Mucosa of rectum (tissue), 2 donors: ENCODE data around the gene TOB1.

Experiments used
- H3K27ac ChIP-seq, 2 donors: one replicate each; pipeline ENCODE4 v1.7.0; 2013; ENCODE audit warnings: inconsistent platforms in 2 of 2, low read depth in 2 of 2, low read length in 2 of 2
- H3K27me3 ChIP-seq, 2 donors: one replicate each; pipeline ENCODE4 v1.7.0; 2013; ENCODE audit warnings: low read length in 2 of 2; ENCODE audit not compliant: control insufficient read depth in 2 of 2, insufficient read depth in 2 of 2
- H3K36me3 ChIP-seq, 2 donors: one replicate each; pipeline ENCODE4 v1.7.0; 2013; ENCODE audit warnings: low read length in 2 of 2; ENCODE audit not compliant: control insufficient read depth in 2 of 2, insufficient read depth in 2 of 2
- H3K4me1 ChIP-seq, 2 donors: one replicate each; pipeline ENCODE4 v1.7.0; 2013; ENCODE audit warnings: low read length in 2 of 2, mild to moderate bottlenecking in 1 of 2; ENCODE audit not compliant: control insufficient read depth in 2 of 2, insufficient read depth in 2 of 2
- H3K4me3 ChIP-seq, 2 donors: one replicate each; pipeline ENCODE4 v1.7.0; 2013; ENCODE audit warnings: low read length in 2 of 2
- H3K9ac ChIP-seq, 2 donors: one replicate each; pipeline ENCODE4 v1.7.0; 2013; ENCODE audit warnings: low read length in 2 of 2, low read depth in 1 of 2, mild to moderate bottlenecking in 1 of 2
- H3K9me3 ChIP-seq, 2 donors: one replicate each; pipeline ENCODE4 v1.7.0; 2013; ENCODE audit warnings: low read length in 2 of 2; ENCODE audit not compliant: control insufficient read depth in 2 of 2
- donor health status: healthy.
- donor health status: Normal muscosa, but diverticular disease.

TOB1 gene

GRCh38 chr17:50905460-50905803 lies 39.3 kb upstream of the TOB1 start:
- no peaks in the 10 kb centered on the region for H3K36me3 ChIP-seq
- H3K27me3 ChIP-seq: no peaks in the 10 kb centered on the region
- peak overlapping the region; percentile 53 to 54 for H3K9ac ChIP-seq
- no peaks in the 10 kb centered on the region for H3K9me3 ChIP-seq
- H3K4me3 ChIP-seq: no peak overlapping the region
- H3K27ac ChIP-seq: peak overlapping the region; percentile 72 to 87
- peaks cover 27 to 28% of the 10 kb centered on the region in 2 donors for H3K4me1 ChIP-seq

DNA sequence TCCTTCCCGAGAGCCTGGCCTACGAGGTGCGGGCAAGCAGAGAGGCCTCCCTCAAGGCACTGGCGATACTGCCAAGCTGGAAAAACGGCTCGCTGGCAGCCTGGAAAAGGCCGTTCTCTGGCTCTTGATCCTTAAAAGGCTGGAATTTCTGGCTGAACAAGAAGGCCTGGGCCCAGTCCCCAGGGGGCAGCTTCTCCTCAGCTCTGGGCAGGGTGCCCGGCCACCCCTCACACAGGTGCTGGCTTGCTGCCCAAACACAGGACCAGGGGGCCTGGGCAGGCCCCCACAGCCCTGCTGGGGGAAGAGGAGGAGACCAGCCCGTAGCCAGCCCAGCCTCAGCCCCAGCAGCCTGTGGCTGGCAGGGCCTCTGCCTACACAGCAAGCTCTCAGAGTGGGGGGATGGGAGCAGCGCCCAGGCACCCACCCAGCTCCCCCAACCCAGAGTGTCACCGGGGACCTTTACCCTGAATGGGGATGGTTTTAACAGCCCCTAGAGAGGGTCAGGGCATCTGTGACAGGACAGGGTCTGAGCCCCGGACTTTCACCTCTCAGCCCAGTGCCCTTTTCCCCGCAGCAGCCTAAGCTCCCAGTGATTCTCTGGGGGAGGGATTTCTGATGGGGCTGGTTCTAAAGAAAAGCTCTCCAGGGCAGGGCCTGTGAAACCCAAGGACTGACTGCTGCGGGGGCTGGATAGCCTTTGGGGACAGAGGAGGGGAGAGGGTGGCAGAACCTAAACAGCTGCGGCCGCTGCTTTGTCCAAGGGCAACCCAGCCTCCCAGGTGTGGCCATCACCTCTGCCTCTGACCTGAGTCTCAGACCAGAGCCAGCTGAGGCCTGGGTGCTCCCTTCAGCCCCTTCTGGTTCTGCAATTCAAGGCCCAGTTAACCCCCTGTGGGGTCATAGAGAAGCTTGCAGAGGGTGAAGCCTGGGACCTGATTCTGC lies 38.6 kb upstream of the TOB1 start:
- Histone ChIP-seq H3K9me3 (no peaks in the 10 kb centered on the region), H3K4me3 (peak overlapping the region in 1 of 2 donors; percentile 16)

GRCh38 chr17:50903604-50904517 lies 37.7 kb upstream of the TOB1 start:
- H3K27me3 ChIP-seq: no peaks in the 10 kb centered on the region
- H3K36me3 ChIP-seq: no peaks in the 10 kb centered on the region
- peak overlapping the region; percentile 72 to 87 for H3K27ac ChIP-seq
- no peaks in the 10 kb centered on the region for H3K9me3 ChIP-seq
- H3K4me1 ChIP-seq: peaks cover 24 to 27% of the 10 kb centered on the region in 2 donors
- H3K4me3 ChIP-seq: peak overlapping the region in 1 of 2 donors; percentile 16
- peak overlapping the region; percentile 43 to 53 for H3K9ac ChIP-seq

More for the DNA sequence above, 38.6 kb upstream of the TOB1 start:
- H3K9ac ChIP-seq: peak overlapping the region; percentile 53 to 54
- H3K36me3 ChIP-seq: no peaks in the 10 kb centered on the region
- peaks cover 27 to 28% of the 10 kb centered on the region in 2 donors for H3K4me1 ChIP-seq
- no peaks in the 10 kb centered on the region for H3K27me3 ChIP-seq
- peak overlapping the region; percentile 72 to 87 for H3K27ac ChIP-seq

GRCh38 chr17:50902372-50903353 lies 36.5 kb upstream of the TOB1 start:
- no peaks in the 10 kb centered on the region for H3K27me3 ChIP-seq
- no peak overlapping the region for H3K27ac ChIP-seq
- no peak overlapping the region for H3K4me3 ChIP-seq
- no peaks in the 10 kb centered on the region for H3K9me3 ChIP-seq
- H3K9ac ChIP-seq: no peak overlapping the region
- peaks cover 24 to 27% of the 10 kb centered on the region in 2 donors for H3K4me1 ChIP-seq
- H3K36me3 ChIP-seq: no peaks in the 10 kb centered on the region

- Histone ChIP-seq H3K9ac (no peak overlapping the region), H3K36me3 (no peaks in the 10 kb centered on the region), H3K4me3 (no peak overlapping the region), H3K4me1 (peaks cover 21 to 23% of the 10 kb centered on the region in 2 donors), H3K9me3 (no peaks in the 10 kb centered on the region), H3K27ac (no peak overlapping the region), H3K27me3 (no peaks in the 10 kb centered on the region)
These were observed 34.3 kb upstream of the TOB1 start for GRCh38 chr17:50900383-50900892.

DNA sequence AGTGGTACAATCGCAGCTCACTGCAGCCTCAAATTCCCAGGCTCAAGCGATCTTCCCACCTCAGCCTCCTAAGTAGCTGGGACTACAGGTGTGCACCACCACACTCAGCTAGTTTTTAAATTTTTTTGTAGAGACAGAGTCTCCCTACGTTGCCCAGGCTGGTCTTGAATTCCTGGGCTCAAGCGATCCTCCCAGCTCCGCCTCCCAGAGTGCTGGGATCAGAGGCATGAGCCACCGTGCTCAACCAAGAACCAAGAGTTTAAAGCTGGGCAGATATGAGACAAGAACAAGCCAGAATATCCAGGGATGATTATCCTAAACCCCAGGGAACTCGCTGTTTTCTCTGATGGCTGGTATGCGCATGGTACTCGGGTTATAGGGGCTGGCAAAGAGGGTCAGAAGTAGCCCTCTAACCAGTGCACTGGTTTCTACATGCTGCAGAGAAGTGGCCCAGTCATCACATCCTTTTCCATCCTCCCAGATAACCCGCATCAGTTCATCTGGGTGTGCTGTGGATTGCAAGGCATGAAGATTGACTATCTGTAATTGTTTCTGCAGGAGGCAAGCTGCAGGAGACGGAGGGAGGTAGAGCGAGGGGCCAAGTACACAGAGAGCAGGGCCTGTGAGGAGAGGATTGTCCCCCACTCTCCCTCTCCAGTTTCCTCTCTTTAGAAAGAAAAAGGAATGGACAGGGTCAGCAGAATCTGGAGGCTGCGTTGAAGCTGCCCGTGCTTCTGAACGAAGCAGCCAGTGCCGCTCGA lies 33.6 kb upstream of the TOB1 start:
- Histone ChIP-seq H3K9me3 (no peaks in the 10 kb centered on the region), H3K4me1 (peaks cover 14 to 16% of the 10 kb centered on the region in 2 donors), H3K36me3 (no peaks in the 10 kb centered on the region), H3K9ac (no peak overlapping the region), H3K27me3 (no peaks in the 10 kb centered on the region), H3K27ac (no peak overlapping the region), H3K4me3 (no peak overlapping the region)

DNA sequence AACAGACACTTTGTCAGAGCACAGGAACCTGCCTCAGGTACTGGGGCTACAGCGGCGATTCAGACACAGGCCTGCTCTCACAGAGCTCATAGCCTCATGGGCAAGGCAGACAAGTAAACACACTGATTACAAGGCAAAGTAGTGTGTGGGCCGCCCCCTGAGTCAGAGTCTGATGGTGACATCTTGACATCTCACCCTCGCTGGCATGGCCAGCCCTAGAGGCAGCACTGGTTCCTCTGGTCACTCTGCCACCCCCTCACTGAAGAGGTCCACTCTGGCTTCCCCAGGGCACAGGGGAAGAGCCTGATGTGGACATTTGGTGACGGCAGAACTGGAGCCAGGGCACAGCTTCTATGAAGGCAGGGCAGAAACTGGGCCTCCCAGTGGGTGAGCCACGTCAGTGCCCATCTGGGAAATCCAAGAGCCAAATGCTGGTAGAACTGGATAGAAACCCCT lies 32.9 kb upstream of the TOB1 start:
- Histone ChIP-seq H3K36me3 (no peaks in the 10 kb centered on the region), H3K4me3 (no peak overlapping the region), H3K4me1 (peaks cover 7 to 9% of the 10 kb centered on the region in 2 donors), H3K27ac (no peak overlapping the region), H3K9me3 (no peaks in the 10 kb centered on the region), H3K27me3 (no peaks in the 10 kb centered on the region), H3K9ac (no peak overlapping the region)

DNA sequence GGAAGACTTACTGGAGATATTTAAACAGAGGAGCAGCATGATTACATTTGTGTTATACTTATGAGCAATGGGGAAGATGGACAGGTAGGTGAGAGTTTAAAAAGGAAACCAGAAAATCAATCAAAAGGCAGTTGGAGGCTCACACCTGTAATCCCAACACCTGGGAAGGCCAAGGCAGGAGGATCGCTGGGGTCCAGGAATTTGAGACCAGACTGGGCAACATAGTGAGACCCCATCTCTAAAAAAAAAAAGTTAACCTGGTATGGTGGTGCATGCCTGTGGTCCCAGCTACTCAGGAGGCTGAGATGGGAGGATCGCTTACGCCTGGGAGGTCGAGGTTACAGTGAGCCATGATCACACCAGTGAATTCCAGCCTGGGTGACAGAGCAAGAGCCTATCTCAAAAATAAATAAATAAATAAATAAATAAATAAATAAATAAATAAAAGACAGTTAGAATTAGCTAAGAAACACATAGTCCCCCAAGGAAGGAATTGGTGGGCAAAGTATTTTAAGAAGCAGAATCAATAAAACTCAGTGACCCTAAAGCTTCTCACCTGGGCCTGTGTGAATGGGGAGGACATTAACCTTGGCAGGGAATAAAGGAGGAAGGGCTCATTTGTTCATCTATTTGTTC lies 32.3 kb upstream of the TOB1 start:
- Histone ChIP-seq H3K4me3 (no peak overlapping the region), H3K27ac (no peak overlapping the region), H3K27me3 (no peaks in the 10 kb centered on the region), H3K9ac (no peak overlapping the region), H3K4me1 (peaks cover 1 to 4% of the 10 kb centered on the region in 2 donors), H3K9me3 (no peaks in the 10 kb centered on the region), H3K36me3 (no peaks in the 10 kb centered on the region)
